ENCODE measurements around the gene NUDT11.
"Not testable (repeated sequence)": the region's sequence is repeated elsewhere in the genome, so short reads cannot be mapped to it uniquely, and the experiment has no call there.

NUDT11 gene

DNA sequence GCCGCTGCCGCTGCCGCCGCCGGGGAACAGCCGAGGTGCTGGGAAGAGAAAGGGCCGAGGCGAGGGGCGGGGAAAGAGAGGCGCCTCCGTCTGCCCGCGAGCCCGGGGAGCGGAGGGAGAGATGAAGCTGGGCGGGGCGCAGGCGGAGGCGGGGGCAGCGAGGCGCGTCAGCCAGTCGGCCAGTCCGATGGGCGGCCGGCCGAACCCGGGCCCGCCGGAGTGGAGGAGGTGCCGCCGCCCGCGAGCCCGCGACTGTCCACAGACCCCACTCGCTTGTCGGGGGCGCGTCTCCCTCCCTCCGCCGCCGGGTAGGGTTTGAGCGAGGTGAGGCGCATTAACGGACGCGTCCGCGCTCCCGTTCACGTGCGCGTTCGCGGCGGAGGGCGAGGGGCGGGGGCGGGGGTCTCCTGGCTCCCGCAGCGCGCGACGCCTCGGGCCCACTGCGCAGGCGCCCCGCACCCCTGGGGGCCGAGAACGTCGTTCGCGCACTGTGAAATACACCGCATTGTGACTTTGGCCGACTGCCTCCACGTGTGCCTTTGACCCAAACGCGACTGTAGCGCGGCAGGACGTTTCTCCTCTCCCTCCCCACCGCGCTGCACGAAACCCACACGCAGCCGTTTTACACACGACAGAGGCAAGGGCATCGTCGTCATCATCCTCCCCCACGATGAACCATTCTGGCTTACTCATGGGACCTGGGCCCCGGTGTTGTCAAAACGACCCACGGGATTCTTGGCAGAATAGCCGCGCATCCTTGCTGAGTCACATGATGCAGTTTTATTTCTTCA is at the start of gene NUDT11:
Gene NUDT11, minus strand, starts transcription at position 92 of the 791 bp plus-strand sequence. CDS start 148 bp downstream, outside the sequence.
- no peak for DNase-seq (ENCODE audit: low spot score)

DNA sequence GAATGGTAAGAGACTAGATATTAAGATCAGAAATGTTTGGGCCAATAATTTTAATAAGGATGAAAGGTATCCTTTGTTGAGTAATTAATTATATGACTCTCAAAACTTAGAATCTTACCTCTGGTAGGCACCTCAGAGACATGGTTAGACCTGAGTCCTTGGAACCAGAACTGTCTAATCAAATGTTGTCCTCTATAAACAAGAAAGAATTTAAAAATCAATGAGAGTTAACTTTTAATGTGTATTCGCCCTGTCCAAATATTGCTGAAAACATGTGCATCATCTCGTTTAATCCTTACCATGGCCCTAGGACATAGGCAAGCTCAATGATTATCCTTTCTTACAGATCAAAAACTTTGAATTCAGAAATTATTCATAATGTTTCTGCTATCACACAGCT is 24.0 kb upstream of the NUDT11 start:
- no peak for DNase-seq (ENCODE audit: low spot score)

DNA sequence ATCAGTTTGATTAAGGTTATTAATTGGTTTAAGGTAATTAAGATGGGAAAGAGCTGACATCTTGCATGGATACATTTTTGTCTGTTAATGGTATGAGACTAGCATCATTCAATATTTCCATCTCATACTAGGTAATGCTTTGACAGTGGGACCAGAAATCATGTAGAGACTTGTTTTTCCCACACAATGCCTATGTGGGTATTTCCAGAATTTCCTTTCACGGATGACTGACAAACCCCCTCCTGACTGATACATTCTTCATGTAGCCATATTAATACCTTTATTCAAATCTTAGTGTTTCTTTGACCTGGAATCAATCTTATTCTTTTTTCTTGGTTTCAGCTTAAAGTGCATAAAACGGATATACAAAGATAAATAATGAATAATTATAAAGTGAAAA is 22.7 kb upstream of the NUDT11 start:
- DNase-seq (ENCODE audit: low spot score), result not testable (repeated sequence)

DNA sequence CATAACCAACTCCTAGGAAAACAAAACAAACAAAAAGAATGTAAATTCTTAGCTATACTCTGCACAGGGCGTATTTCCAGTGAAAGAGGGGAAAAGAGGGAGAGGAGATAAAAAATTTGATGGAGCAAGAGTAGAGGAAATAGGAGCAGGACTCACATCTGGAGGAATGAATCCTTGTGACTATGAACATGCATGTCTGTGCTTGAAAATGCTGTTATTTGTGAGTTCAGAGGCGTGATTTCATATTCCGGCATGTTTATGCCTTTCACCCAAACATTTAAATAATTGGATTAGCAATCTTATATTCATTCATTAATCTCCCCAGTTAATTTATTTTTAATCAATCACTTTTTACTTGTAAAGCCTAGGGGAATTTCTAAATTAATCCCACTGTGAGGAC is 11.2 kb upstream of the NUDT11 start:
- no peak for DNase-seq (ENCODE audit: low spot score)

DNA sequence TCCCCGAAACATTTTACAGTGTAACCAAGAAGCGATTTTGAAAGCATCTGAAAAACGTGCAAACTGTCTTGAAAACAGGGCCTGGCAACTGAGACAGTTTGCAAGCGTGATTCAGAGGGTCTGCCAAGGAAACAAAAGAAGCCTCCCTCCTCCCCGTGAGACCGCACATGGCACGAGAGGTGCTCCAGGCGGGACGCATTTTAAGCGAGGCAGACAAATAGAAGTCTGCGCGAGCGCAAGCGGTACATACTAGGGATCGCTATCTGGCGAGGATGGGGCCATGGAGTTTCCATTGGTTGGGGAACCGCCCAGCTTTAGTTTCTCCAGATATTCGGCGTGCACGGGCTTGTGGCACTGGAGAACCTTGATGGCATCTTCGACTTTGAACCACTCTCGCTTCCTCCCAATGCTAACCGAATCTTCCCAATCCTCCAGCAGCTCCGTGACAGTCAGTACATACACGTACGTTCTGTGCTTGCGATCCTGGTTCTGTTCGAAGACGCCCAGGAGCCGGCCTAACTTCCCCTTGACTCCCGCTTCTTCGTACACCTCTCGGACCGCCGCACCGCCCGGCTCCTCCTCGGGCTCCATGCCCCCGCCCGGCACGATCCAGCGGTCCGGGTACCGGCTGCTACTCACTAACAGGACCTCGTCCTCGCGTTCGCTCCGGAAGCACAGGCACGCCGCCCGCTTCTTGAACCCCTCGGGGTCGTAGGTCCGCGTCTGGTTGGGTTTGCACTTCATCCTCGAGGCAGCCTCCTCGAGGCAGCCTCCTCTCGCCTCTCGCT is 497 bp downstream of the NUDT11 start:
- DNase-seq (ENCODE audit: low spot score), result not testable (repeated sequence)

DNA sequence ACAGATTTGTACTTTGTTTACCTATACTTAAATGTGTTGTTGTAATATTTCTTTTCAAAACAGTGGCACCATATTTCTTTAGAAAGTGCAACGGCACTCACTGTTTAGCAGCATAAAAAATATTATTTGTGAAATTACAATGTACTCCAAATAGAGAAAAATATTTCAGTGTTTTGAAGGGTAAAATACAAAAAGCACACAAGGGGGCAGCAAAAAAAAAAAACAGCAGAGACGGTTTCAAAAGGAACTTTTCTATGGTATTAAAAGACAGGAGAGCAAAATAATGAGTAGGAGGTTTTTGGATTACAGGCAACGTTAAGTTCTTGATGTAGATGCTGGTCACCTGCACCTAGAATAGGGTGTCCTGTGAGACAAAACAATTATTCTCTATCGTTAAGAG is 2.0 kb downstream of the NUDT11 start:
- peak; percentile 3 for DNase-seq (ENCODE audit: low spot score)

DNA sequence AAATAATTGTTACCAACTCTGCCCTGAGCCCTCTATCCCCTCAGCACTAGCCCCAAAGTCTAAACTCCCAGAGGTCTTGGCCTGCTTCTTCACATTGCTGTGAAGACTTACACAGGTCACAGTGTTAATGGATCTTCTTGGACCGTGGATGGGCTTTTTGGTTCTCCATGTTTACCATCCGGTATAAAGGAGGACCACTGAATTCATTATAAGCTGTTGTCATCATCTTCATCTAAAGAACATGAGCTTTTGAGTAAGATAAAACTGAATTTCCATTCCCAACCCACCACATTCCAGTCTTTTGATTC is 8.5 kb downstream of the NUDT11 start:
- no peak for DNase-seq (ENCODE audit: low spot score)

DNA sequence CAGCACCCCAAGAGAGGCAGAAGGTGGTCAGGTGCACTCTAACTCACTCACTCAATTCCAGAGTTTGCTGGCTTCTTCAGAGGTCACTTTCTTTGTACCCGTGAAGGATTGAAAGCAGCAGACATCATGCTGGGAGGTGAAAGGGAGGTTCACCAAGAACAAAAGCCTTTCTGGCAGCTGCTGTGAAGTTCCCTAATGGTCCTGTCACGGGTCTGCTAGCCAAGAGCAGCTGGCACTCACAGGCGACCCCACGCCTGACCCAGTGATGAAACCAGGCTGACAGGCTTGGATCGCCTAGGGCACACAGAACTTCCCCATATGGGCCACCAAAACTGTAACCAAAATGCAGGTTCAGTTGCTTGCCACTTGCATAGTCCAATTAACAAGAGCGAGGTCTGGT is 11.8 kb downstream of the NUDT11 start:
- no peak for DNase-seq (ENCODE audit: low spot score)

DNA sequence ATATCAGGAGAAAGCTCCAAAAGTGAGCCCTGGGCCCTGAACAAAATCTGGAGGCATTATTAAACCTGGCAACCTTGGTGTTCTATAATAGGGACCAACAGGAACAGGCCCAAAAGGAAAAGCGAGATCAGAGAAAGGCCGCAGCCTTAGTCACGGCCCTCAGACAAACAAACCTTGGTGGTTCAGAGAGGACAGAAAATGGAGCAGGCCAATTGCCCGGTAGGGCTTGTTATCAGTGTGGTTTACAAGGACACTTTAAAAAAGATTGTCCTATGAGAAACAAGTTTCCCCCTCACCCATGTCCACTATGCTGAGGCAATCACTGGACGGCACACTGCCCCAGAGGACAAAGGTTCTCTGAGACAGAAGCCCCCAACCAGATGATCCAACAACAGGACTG is 14.0 kb downstream of the NUDT11 start:
- DNase-seq (ENCODE audit: low spot score), result not testable (repeated sequence)

DNA sequence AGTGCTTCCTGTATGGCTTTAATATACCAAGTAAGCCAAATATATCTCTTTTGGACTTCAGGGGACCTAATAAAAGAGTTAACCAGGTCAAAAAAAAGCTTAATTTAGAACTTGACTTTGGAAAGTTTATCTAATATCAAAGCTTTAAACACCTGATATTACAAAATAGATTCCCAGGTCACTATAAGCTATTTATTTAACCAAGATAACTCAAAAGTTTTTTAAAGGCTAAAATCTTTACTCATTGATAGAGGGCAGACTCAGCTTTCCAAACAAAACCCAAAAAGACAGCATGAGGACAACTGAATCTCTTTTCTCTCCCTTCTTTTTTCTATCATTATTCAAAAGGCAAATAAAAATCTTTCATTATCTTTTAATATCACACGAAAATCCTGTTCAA is 19.5 kb downstream of the NUDT11 start:
- no peak for DNase-seq (ENCODE audit: low spot score)

DNA sequence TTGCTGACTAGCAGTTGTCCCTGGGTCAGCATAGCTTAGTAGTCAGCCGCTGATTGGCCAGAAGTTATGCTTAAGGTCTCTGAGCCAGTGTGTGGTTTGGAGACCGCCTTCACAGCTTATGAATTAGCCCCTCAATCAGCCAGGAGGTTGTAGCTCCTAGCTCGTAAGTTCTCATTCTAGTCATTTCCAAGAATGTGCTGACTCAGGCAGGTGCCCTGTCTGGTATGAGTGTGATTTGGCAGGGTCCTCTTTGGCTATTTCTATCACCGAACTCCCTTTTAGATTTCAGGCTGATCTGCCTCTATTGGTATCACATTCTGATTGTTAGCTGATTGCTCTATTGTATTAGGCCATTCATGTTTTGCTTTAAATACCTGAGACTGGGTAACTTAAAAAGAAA is 33.1 kb downstream of the NUDT11 start:
- DNase-seq (ENCODE audit: low spot score), result no peak

DNA sequence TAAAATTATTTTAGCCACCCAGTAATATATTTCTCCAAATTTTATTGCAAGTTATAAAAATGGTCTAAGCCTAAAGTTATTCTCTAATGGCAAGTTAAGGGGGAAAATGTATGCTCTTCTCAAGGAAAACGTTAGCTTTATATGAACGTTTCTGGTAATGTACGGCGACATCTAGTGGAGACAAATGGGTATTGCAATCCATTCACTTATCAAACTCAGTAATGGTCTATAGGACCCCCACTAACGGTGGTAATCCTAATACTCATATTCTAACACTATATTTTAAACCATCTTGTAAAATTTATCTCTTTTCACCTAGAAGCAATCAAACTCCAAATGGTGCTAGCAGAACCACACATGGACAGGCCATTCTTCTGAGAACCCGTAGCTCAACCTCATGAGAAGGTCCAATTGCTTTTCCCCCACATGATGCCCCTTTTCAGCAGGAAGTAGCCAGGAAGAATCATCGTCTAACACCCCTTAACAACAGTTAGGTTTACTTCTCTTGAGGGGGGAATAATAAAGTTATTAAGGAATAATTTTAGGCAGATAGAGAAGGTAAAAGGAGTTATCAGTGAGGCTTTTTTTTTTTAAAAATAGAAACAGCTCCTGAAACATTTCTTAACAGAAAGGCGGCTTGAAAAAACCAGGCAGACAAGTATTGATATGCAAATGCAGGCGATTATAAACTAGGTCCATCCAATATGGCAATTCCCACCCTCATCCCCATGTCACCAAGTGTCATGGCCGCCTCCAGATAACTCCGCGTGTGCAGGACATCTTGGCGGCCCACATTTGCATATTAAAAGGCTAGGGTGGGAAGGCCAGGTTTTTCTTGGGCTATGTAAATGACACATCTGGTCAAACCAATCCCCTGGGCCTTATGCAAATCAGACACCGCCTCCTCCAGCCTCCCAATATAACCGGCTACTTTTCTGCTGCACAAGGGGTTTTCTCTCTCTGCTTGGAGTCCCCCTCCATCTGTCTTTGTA is 35.0 kb downstream of the NUDT11 start:
- peak; percentile 57 for DNase-seq (ENCODE audit: low spot score)

DNA sequence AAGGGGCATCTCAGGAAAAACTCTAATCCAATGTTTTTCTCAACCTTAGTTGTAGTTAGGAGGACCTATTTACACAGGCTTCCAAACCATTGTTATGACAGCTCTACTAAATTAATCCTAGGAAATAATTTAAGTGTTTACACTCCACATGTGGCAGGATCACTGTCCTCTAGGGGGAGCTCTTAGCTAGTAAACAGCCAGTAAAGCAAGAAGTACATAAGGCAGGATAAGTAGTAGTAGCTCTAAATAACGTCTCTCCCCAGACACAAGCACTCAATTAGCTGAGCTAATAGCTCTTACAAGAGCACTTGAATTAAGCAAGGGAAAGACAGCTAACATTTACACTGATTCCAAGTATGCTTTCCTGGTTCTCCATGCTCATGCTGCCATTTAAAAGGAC is 37.3 kb downstream of the NUDT11 start:
- peak; percentile 58 for DNase-seq (ENCODE audit: low spot score)

DNA sequence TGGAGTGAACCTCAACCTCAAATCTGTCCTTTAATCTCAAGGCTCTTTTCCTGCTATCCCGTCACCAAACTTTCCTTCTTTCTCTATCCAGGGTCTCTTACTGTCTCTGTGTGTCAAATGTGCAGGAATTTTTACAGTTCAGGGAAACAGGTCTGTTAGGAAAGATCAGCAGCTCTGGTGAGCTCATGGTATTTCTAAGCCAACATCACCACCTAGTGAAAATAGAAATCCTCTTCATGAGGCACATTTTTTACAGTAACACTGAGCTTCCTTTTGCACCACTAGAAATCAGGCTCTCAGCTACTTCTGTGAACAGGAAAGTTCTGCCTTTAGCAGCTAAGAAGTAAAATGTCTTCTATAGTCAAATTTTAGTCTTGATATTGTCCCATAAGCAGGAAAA is 39.6 kb downstream of the NUDT11 start:
- DNase-seq (ENCODE audit: low spot score), result peak; percentile 20

DNA sequence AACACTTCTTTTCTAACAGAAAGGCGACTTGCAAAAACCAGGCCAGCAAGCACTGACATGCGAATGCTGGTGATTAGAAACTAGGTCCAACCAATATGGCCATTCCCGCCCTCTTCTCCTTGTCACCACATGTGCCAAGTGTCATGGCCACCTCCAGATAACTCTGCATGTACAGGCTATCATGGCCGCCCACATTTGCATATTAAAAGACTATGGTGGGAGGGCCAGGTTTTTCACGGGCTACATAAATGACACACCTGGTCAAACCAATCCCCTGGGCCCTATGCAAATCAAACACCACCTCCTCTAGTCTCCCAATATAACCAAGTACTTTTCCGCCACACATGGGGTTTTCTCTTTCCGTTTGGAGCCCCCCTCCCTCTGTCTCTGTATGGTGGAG is 40.1 kb downstream of the NUDT11 start:
- DNase-seq (ENCODE audit: low spot score), result peak; percentile 2

DNA sequence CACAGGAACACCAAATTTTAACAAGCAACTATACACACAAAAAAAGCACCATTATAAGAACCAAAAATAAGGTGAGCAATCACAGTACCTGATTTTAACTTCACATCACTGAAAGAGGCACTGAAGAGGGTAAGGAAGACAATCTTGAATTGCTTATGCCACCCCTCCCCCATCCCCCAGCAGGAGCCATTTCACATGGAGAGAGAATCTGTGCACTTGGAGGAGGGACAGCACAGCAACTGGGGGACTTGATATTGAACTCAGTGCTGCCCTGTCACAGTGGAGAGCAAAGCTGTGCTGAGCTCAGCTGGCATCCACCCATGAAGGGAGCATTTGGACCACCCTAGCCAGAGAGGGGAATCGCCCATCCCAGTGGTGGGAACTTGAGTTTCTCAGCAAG is 56.0 kb downstream of the NUDT11 start:
- no peak for DNase-seq (ENCODE audit: low spot score)

Measured in NAMALWA (cell line).